ENCODE data around the gene COQ8B.

DNA sequence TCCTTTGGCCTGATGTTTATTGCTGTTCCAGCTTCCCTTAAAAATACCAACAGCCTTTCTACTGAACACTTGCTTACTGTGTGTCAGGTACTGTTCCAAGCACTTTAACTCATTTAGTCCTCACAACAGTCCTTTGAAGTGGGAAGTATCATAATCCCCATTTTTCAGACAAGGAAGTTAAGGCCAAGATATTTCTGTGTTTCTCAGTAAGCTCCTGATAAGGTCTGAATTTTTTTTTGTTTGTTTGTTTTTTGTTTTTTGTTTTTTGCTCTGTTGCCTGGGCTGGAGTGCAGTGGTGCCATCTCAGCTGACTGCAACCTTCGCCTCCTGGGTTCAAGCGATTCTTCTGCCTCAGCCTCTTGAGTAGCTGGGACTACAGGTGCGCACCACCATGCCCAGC is 41.8 kb upstream of the COQ8B start:
- TF ChIP-seq RORB (CRISPR knock-in tag; IDR thresholded peaks at IDR 0.05) = no peak
- TF ChIP-seq, protein P1, sequence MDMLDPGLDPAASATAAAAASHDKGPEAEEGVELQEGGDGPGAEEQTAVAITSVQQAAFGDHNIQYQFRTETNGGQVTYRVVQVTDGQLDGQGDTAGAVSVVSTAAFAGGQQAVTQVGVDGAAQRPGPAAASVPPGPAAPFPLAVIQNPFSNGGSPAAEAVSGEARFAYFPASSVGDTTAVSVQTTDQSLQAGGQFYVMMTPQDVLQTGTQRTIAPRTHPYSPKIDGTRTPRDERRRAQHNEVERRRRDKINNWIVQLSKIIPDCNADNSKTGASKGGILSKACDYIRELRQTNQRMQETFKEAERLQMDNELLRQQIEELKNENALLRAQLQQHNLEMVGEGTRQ (CRISPR knock-in tag; IDR thresholded peaks at IDR 0.05) = no peak

Measured in WTC11 (cell line).